HL-60 (cell line): ENCODE measurements around the gene ADAMTS17.

ENCODE experiments used
- DNase-seq, 2 experiments: peaks; one replicate each; pipeline ENCODE4 v3.0.0-alpha.2; 2010 to 2020; ENCODE audit warnings: low read depth in 1 of 2, low spot score in 1 of 2
- H3K27ac ChIP-seq: fragments of 250-450 bp; sonication (Bioruptor Pico); replicated peaks from 2 replicates; pipeline ENCODE4 v1.5.1; 2020; ENCODE audit warnings: mild to moderate bottlenecking, moderate library complexity
- H3K27me3 ChIP-seq: fragments of 250-450 bp; sonication (Bioruptor Pico); 2 replicates; pipeline ENCODE4 v1.5.1; 2021; ENCODE audit warnings: mild to moderate bottlenecking, moderate library complexity; ENCODE audit not compliant: insufficient read depth, poor library complexity, severe bottlenecking
- H3K4me3 ChIP-seq: replicated peaks from 2 replicates; pipeline ENCODE4 v1.5.1; 2011; ENCODE audit warnings: mild to moderate bottlenecking, control low read depth, low read length; ENCODE audit not compliant: insufficient read depth
- GABPA ChIP-seq: IDR thresholded peaks from 2 replicates; pipeline ENCODE4 v1.6.1; 2012; ENCODE audit warnings: low read depth
- POLR2AphosphoS5 ChIP-seq: IDR thresholded peaks from 2 replicates; pipeline ENCODE4 v1.6.1; 2012; ENCODE audit warnings: low read depth
- REST ChIP-seq: IDR thresholded peaks from 2 replicates; pipeline ENCODE4 v1.6.1; 2012; ENCODE audit warnings: low read depth; ENCODE audit not compliant: insufficient replicate concordance
- SPI1 ChIP-seq: IDR thresholded peaks from 2 replicates; pipeline ENCODE4 v1.6.1; 2012; ENCODE audit warnings: low read depth, mild to moderate bottlenecking, borderline replicate concordance
- TF ChIP-seq, protein P1 (sequence below): IDR thresholded peaks from one replicate; pipeline ENCODE4 v1.5.1; 2011; ENCODE audit warnings: low read length, control low read depth, inconsistent platforms; ENCODE audit not compliant: insufficient read depth

Gene ADAMTS17

GRCh38 chr15:100276506-100276905 lies 65.3 kb downstream of the ADAMTS17 start:
- H3K27ac ChIP-seq: no peak overlapping the region
- DNase-seq: no peak
- no peaks in the 10 kb centered on the region for H3K27me3 ChIP-seq
- TF ChIP-seq, protein P1, sequence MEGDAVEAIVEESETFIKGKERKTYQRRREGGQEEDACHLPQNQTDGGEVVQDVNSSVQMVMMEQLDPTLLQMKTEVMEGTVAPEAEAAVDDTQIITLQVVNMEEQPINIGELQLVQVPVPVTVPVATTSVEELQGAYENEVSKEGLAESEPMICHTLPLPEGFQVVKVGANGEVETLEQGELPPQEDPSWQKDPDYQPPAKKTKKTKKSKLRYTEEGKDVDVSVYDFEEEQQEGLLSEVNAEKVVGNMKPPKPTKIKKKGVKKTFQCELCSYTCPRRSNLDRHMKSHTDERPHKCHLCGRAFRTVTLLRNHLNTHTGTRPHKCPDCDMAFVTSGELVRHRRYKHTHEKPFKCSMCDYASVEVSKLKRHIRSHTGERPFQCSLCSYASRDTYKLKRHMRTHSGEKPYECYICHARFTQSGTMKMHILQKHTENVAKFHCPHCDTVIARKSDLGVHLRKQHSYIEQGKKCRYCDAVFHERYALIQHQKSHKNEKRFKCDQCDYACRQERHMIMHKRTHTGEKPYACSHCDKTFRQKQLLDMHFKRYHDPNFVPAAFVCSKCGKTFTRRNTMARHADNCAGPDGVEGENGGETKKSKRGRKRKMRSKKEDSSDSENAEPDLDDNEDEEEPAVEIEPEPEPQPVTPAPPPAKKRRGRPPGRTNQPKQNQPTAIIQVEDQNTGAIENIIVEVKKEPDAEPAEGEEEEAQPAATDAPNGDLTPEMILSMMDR: no peak
- no peak for TF ChIP-seq SPI1
- TF ChIP-seq REST: no peak
- H3K4me3 ChIP-seq: no peak overlapping the region

- H3K27me3 ChIP-seq: no peaks in the 10 kb centered on the region
- TF ChIP-seq REST (no peak), POLR2AphosphoS5 (no peak), SPI1 (no peak), GABPA (no peak)
- TF ChIP-seq, protein P1: no peak
- H3K4me3 ChIP-seq: no peak overlapping the region
- no peak for DNase-seq
- H3K27ac ChIP-seq: no peak overlapping the region
Observed at GRCh38 chr15:100275641-100276040, 66.1 kb downstream of the ADAMTS17 start.

DNA sequence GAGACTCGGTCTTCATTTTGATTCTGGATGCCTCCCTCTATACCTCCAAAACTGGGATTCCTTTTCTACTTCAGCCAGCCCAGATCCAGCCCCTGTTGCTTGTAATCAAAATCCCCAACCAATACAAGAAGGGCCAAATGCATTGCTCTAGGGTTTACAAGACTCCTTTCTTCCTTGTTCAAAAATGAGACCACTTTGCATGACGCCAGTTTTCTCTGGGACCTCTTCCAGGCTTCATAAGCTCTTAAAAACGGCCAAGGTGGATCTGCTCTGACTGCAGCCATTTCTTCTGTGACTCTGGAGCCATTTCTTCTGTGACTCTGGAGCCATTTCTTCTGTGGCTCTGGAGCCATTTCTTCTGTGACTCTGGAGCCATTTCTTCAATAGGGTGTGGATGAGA lies 71.9 kb downstream of the ADAMTS17 start:
- DNase-seq: no peak
- Histone ChIP-seq H3K27me3 (no peaks in the 10 kb centered on the region), H3K27ac (no peak overlapping the region), H3K4me3 (no peak overlapping the region)
- no peak for TF ChIP-seq SPI1
- TF ChIP-seq POLR2AphosphoS5: no peak
- TF ChIP-seq REST: no peak
- no peak for TF ChIP-seq GABPA
- TF ChIP-seq, protein P1: no peak
